Adipocyte (in vitro differentiated cells): Measurements from ENCODE around the gene ITGB5.

Experiments
- DNase-seq: peaks from one replicate; pipeline ENCODE4 v3.0.0-alpha.2; 2015; ENCODE audit warnings: low read depth
- H3K27me3 ChIP-seq: replicated peaks from 2 replicates; pipeline ENCODE4 v1.7.0; 2013; ENCODE audit warnings: mild to moderate bottlenecking, low read length, moderate library complexity; ENCODE audit not compliant: control insufficient read depth, insufficient read depth
- H3K36me3 ChIP-seq: 2 replicates; pipeline ENCODE4 v1.7.0; 2013; ENCODE audit warnings: low read length, mild to moderate bottlenecking, moderate library complexity; ENCODE audit not compliant: control insufficient read depth, insufficient read depth, severe bottlenecking
- H3K4me1 ChIP-seq: 2 replicates; pipeline ENCODE4 v1.7.0; 2013; ENCODE audit warnings: mild to moderate bottlenecking, low read length, moderate library complexity; ENCODE audit not compliant: control insufficient read depth, insufficient read depth
- H3K4me3 ChIP-seq: 2 replicates; pipeline ENCODE4 v1.7.0; 2013; ENCODE audit warnings: mild to moderate bottlenecking, low read length, moderate library complexity
- H3K9ac ChIP-seq: 2 replicates; pipeline ENCODE4 v1.7.0; 2013; ENCODE audit warnings: mild to moderate bottlenecking, low read length, moderate library complexity
- H3K9me3 ChIP-seq: 2 replicates; pipeline ENCODE4 v1.7.0; 2013; ENCODE audit warnings: mild to moderate bottlenecking, low read length, moderate library complexity; ENCODE audit not compliant: control insufficient read depth

ITGB5 gene

DNA sequence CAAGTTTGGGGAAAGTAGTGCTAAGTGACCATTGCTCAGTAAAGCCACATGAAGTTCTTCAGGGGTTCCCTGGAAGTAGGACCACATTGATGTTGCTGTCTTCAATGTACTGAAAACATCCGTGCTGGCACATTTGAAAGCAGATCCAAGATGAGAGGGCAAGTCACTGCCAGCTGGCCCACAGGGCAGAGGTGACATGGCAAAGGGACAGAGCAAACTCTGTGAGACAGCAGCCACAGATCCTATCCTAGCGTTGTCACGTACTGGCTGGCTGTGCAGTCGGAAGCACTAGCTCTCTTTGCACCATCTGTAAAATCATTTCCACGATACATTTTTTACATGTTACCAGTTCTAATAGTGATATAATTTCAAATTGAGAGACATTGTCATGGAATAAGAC, 33.6 kb upstream of the ITGB5 start:
- H3K9ac ChIP-seq, result no peak overlapping the region
- no peaks in the 10 kb centered on the region for H3K27me3 ChIP-seq
- H3K4me1 ChIP-seq, result peaks cover 3% of the 10 kb centered on the region
- no peaks in the 10 kb centered on the region for H3K9me3 ChIP-seq
- DNase-seq, result no peak
- no peaks in the 10 kb centered on the region for H3K36me3 ChIP-seq
- no peak overlapping the region for H3K4me3 ChIP-seq

DNA sequence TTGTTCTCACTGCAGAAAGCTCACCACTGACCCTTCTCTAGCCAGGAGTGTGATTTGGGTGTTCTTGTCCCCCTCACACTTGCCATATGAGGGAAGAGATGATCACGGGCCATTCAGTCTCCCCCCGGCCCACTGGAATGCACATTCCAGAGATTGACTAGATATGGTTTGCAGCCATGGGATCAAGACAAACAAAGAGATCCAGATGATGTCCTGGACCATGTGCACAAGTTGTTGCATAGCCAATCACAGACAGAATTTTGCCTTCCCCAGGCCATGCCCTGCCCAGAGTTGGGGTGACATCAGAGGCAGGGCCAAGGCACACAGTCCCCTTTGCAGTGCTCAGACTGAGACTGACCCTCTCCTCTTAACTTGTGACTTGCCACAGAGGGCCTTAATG, 32.6 kb upstream of the ITGB5 start:
- H3K4me3 ChIP-seq, result no peak overlapping the region
- DNase-seq, result peak; percentile 23
- no peak overlapping the region for H3K9ac ChIP-seq

GRCh38 chr3:124918524-124918923, 31.4 kb upstream of the ITGB5 start:
- Histone ChIP-seq H3K9me3 (no peaks in the 10 kb centered on the region), H3K9ac (no peak overlapping the region), H3K4me3 (no peak overlapping the region), H3K4me1 (peaks cover 3% of the 10 kb centered on the region), H3K36me3 (no peaks in the 10 kb centered on the region), H3K27me3 (no peaks in the 10 kb centered on the region)
- DNase-seq, result no peak

More for the DNA sequence above, 32.6 kb upstream of the ITGB5 start:
- Histone ChIP-seq H3K36me3 (no peaks in the 10 kb centered on the region), H3K27me3 (no peaks in the 10 kb centered on the region), H3K9me3 (no peaks in the 10 kb centered on the region), H3K4me1 (peaks cover 3% of the 10 kb centered on the region)

DNA sequence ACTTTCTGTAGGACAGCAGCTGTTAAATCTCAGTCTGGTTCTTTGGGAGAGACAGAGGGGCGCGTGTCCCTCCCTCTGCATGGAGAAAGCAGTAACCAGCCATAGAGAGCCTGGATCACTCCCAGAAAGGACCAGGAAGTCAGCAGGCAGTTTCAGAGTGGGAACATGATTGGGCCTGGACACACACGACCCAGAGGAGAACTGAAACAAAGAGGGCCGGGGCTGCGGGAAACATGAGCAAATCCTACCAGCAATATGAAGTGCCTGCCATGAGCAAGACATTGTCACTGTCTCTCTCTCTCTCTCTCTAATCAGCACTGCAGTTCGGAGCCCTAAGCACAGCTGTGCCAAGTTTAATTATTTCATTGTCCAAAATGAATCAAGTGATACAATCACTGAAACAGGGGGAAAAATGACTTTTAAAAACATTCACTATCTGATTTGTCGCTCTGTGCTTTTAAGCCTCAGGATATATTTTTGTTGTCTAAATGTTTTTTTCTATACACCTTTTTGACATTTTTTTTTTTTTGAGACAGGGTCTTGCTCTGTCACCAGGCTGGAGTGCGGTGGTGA, 29.8 kb upstream of the ITGB5 start:
- peak overlapping the region; percentile 9 for H3K9ac ChIP-seq
- no peak overlapping the region for H3K4me3 ChIP-seq
- peaks cover 3% of the 10 kb centered on the region for H3K4me1 ChIP-seq
- H3K36me3 ChIP-seq, result no peaks in the 10 kb centered on the region
- no peaks in the 10 kb centered on the region for H3K27me3 ChIP-seq
- H3K9me3 ChIP-seq, result no peaks in the 10 kb centered on the region
- no peak for DNase-seq

- DNase-seq, result no peak
- Histone ChIP-seq H3K36me3 (no peaks in the 10 kb centered on the region), H3K9ac (no peak overlapping the region), H3K4me1 (peaks cover 13% of the 10 kb centered on the region), H3K4me3 (no peak overlapping the region), H3K9me3 (no peaks in the 10 kb centered on the region), H3K27me3 (no peaks in the 10 kb centered on the region)
Observed at GRCh38 chr3:124915254-124915653, 28.1 kb upstream of the ITGB5 start.

DNA sequence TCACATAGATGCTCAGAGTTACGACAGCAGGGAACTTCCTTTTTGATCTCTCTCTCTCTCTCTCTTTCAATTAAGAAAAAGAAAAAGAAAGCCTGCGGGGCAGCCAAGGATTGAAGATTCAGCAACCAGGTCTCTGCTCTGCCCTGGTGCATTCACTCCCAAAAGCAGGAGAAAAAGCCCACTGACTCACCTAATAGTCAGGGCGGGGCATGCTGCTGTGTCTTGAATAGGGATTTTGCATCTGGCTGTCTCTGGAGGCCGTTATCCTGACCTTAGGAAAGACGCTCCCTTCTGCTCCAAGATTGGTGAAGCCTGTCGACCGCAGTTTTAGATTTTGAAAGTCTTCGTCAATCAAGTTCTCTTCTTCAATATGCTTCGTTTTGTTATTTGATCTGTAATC, 20.8 kb upstream of the ITGB5 start:
- H3K4me3 ChIP-seq, result no peak overlapping the region
- no peaks in the 10 kb centered on the region for H3K36me3 ChIP-seq
- no peaks in the 10 kb centered on the region for H3K27me3 ChIP-seq
- H3K4me1 ChIP-seq, result peaks cover 10% of the 10 kb centered on the region
- no peak for DNase-seq
- H3K9ac ChIP-seq, result no peak overlapping the region
- no peaks in the 10 kb centered on the region for H3K9me3 ChIP-seq

DNA sequence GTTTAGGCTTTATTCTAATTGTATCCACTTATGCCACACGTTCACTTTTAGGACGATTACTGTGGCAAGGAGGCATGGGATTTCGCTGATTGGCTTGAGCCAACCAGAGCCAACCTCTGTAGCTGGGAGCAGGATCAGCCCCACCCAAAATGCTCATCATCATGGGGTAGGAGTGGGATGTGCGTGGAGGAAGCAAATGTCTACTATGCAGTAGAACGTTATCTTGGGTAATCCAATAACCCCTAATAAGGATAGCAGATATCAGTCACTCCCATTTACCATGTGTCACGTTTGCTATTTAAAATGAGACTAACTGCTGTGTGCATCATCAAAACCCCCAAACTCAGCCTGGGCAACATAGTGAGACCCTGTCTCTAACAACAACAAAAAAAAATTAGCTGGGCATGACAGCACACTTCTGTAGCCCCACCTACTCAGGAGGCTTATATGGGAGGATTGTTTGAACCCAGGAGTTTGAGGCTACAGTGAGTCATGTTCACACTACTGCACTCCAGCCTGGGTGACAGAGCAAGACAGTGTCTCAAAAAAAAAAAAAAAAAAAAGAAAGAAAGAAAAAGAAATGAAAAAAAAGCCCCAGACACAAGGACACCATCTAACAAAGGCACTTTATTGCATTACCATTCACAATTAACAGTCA, 17.8 kb upstream of the ITGB5 start:
- no peak overlapping the region for H3K4me3 ChIP-seq
- peaks cover 7% of the 10 kb centered on the region for H3K4me1 ChIP-seq
- H3K9ac ChIP-seq, result no peak overlapping the region
- no peak for DNase-seq
- H3K9me3 ChIP-seq, result no peaks in the 10 kb centered on the region
- no peaks in the 10 kb centered on the region for H3K36me3 ChIP-seq
- H3K27me3 ChIP-seq, result no peaks in the 10 kb centered on the region

DNA sequence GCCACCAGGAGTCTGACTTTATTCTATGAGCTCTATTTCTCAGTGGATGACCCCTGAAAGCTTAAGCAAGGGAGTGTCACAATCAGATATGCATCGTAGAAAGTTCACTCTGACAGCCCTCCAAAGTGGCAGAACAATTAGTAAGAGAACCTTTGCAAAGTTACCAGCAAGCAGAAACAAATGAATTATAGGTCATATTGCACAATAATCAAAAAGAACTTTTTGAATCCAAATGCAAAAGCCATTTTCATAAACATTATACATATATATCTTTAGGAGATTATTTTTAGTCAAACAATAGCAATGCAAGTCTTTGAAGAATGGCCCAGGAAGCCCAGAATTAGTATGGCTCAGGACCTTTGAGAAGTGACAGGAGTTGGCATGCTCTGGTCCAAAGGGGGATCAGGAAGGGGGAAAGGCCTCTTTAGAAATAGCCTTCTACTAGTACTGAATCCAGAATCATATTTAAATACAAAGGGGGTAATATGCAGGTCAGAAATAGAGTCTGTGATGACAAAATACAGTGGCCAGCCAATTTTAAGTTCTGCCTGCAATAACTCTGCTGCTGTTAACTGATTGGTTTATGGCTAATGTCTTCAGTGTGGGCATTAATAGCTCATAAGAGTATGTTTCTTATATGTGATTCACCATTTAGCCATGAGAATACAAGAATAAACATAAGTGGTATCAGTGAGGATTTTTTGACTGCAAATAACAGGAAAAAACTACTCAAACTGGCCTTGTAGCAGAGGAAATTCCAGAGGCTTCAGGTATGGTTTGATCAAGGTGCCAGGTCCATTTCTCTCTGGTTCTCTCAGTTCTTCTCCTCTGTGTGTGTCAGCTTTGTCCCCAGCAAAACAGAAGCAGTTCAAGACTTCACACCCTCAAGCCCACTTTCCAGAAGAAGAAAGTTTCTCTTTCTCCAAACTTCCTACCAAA, 17.0 kb upstream of the ITGB5 start:
- DNase-seq, result no peak
- no peaks in the 10 kb centered on the region for H3K9me3 ChIP-seq

GRCh38 chr3:124896824-124897526, 9.8 kb upstream of the ITGB5 start:
- Histone ChIP-seq H3K4me3 (no peak overlapping the region), H3K9ac (no peak overlapping the region), H3K27me3 (no peaks in the 10 kb centered on the region), H3K4me1 (peaks cover 7% of the 10 kb centered on the region), H3K9me3 (no peaks in the 10 kb centered on the region), H3K36me3 (no peaks in the 10 kb centered on the region)
- no peak for DNase-seq

More for the DNA sequence above, 17.0 kb upstream of the ITGB5 start:
- Histone ChIP-seq H3K4me1 (peaks cover 7% of the 10 kb centered on the region), H3K9ac (no peak overlapping the region), H3K36me3 (no peaks in the 10 kb centered on the region), H3K4me3 (no peak overlapping the region), H3K27me3 (no peaks in the 10 kb centered on the region)

DNA sequence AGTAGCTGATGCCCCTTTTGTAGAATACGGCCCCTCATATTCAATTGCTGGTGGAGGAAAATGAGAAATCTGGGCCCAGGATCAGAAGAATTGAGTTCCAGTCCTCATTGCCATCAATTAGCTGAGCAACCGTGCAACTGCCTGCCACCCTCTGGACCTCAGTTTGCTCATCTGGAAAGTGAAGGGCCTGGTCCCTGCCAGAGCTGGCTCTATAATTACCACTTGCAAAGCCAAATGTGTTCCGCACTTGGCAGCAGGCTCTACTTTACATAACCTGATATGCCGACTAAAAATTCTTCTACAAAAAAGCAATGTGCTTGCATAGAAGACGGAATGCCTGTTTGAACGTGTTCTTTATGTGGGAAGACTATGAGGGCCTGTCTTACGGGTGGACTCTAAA, 8.6 kb upstream of the ITGB5 start:
- no peak overlapping the region for H3K9ac ChIP-seq
- H3K4me3 ChIP-seq, result no peak overlapping the region
- H3K4me1 ChIP-seq, result peaks cover 3% of the 10 kb centered on the region
- H3K9me3 ChIP-seq, result no peaks in the 10 kb centered on the region
- H3K36me3 ChIP-seq, result no peaks in the 10 kb centered on the region
- H3K27me3 ChIP-seq, result no peaks in the 10 kb centered on the region
- DNase-seq, result no peak

DNA sequence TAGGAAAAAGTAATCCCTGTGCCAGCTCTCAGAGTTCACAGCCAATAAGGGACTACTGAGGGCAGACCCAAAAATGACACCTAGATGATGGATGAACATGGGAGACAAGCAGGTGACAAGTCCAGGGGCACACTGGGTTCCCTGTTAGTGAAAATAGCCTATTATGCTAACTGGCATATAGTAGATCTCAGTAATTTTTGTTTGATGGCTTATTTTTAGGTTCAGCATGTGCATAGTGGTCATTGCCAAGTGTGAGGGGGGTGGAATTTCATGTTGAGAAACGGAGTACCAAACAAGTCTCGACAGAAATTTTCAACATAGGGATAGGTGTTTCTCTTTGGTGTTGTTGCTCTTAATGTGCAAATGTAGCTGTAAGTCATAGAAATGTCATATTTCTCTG, 6.4 kb upstream of the ITGB5 start:
- Histone ChIP-seq H3K4me3 (no peak overlapping the region), H3K9me3 (no peaks in the 10 kb centered on the region), H3K27me3 (no peaks in the 10 kb centered on the region), H3K9ac (no peak overlapping the region), H3K4me1 (no peaks in the 10 kb centered on the region), H3K36me3 (no peaks in the 10 kb centered on the region)
- no peak for DNase-seq
